Glutamatergic neuron (in vitro differentiated cells): ENCODE measurements around the gene ZHX3. TPM values are rescaled to one million over a fixed set of nuclear protein-coding genes. Genes with fewer than 3 reads are reported as not detected.

Source experiments
- DNase-seq: peaks from one replicate; pipeline ENCODE4 v3.0.0; 2022
- H3K27ac Mint-ChIP-seq: one replicate; pipeline ENCODE4 v1.8.0; 2020; ENCODE audit warnings: mild to moderate bottlenecking, mixed read lengths, inconsistent platforms; ENCODE audit not compliant: unreplicated experiment
- H3K27me3 Mint-ChIP-seq: one replicate; pipeline ENCODE4 v1.8.0; 2020; ENCODE audit warnings: mild to moderate bottlenecking, moderate library complexity, mixed read lengths, inconsistent platforms; ENCODE audit not compliant: unreplicated experiment
- H3K36me3 Mint-ChIP-seq: one replicate; pipeline ENCODE4 v1.8.0; 2020; ENCODE audit warnings: mild to moderate bottlenecking, mixed read lengths, inconsistent platforms; ENCODE audit not compliant: unreplicated experiment
- H3K4me1 Mint-ChIP-seq: one replicate; pipeline ENCODE4 v1.8.0; 2020; ENCODE audit warnings: mild to moderate bottlenecking, low read depth, mixed read lengths, inconsistent platforms; ENCODE audit not compliant: unreplicated experiment
- H3K4me3 Mint-ChIP-seq: one replicate; pipeline ENCODE4 v1.8.0; 2020; ENCODE audit warnings: mild to moderate bottlenecking, mixed read lengths, inconsistent platforms; ENCODE audit not compliant: unreplicated experiment
- H3K9me3 Mint-ChIP-seq: one replicate; pipeline ENCODE4 v1.8.0; 2020; ENCODE audit warnings: mild to moderate bottlenecking, moderate library complexity, mixed read lengths, inconsistent platforms; ENCODE audit not compliant: unreplicated experiment
- total RNA-seq: library from RNA; stranded (reverse); fragmentation: NEBNext Ultra II Directional; extraction: Animal tissue kit (Norgen Biotek cat#: 25700); gene quantifications from one replicate; pipeline ENCODE4 v1.2.1, GENCODE V29; 2021; ENCODE audit not compliant: unreplicated experiment
- TF ChIP-seq, protein P1 (sequence below): fragments of 200-600 bp; sonication (generic); IDR thresholded peaks from one replicate; pipeline ENCODE4 v1.5.0; 2021; ENCODE audit not compliant: partially characterized antibody, unreplicated experiment

ZHX3 gene
- total RNA-seq, 1 donor from 2014 or later = 40.5 TPM

DNA sequence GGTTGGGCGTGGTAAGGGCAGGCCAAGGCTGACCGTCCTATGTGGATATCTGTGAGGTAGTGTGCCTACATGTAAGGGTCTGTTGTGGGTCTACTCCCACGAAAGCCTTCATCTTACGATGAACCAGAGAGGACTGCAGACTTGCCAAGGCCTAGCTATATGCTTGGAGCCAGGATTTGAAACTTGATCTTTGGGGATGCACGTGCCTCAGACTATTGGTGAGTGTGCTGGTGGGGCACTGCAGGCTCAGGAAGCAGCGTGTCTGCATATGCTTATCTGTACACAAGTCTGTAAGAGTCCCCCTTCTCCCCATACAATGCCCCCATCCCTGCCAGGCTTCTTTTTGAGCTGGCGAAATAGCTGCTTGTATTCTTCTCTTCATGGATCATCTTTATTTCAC is 162.3 kb downstream of the ZHX3 start:
- Mint-ChIP-seq H3K36me3 (peaks cover 11% of the 10 kb centered on the region), H3K4me3 (no peak overlapping the region), H3K27me3 (peaks cover 19% of the 10 kb centered on the region), H3K4me1 (peaks cover 47% of the 10 kb centered on the region), H3K9me3 (peaks cover 5% of the 10 kb centered on the region), H3K27ac (peak overlapping the region; percentile 43)
- no peak for DNase-seq
- TF ChIP-seq, protein P1, sequence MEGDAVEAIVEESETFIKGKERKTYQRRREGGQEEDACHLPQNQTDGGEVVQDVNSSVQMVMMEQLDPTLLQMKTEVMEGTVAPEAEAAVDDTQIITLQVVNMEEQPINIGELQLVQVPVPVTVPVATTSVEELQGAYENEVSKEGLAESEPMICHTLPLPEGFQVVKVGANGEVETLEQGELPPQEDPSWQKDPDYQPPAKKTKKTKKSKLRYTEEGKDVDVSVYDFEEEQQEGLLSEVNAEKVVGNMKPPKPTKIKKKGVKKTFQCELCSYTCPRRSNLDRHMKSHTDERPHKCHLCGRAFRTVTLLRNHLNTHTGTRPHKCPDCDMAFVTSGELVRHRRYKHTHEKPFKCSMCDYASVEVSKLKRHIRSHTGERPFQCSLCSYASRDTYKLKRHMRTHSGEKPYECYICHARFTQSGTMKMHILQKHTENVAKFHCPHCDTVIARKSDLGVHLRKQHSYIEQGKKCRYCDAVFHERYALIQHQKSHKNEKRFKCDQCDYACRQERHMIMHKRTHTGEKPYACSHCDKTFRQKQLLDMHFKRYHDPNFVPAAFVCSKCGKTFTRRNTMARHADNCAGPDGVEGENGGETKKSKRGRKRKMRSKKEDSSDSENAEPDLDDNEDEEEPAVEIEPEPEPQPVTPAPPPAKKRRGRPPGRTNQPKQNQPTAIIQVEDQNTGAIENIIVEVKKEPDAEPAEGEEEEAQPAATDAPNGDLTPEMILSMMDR = no peak

DNA sequence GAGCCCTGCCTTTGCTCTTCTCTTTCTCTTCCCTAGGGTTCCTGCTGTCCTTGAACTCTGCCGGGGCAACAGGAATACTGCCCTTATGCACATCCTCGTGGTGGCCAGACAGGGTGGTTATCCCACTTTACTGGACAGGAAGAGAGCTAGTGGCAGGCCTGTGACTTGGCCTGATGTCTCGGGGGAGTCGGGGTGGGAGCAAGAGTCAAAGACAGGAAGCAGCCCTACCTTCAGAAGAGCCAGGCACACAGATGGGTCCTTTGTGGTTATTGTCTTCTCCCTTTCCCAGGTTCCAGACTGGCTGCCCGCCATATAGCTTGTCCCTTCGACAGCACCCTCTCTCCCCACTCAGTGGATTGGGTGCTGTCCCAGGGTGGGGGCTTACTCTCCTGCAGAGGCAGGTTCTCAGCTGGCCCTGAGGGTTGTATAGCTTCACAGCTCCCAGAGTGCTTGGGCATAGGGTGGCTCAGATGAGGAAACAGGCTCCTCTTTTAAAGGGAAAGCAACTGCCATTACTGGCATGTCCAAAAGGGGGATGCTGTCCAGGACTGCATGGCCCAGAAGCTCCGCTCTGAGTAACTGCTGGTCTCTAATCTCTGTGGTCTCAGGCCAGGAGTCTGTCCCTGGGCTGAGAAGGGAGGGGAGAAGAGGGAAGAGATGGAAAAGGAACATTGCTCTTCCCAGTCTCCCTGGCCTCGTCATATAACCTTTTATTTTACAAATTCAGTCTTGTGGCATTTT is 162.9 kb downstream of the ZHX3 start:
- peak overlapping the region; percentile 67 for H3K4me3 Mint-ChIP-seq
- H3K27ac Mint-ChIP-seq = peak overlapping the region; percentile 69

DNA sequence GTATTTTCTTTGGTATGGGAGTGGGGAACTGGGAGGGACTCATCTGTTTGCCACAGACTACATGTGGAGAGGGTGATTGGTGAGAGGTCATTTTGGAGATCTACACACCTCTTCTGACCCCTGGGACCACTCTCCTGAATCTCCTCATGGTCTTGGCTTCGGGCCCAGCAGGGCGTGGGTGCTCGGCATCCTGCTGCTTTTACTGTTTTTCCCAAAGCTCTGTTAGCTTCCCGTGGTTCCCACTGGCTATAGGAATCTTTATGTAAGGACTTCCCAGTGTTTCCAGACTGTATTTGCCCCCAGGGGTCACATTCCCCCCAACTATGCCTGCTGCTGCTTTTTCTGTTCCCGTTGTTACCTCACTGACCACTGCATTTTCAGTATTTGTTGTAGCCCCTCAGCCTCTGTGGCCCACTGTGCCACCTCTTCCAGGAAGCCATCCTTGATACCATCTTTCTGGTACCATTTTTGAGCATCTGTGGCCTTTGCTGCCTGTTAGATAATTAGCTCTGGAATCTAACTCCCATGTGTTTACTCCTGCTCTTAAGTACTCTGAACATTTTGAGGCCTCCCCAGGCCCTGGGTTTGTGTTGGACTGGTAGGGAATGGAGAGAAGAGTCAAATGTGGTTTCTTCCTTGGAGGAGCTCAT is 165.3 kb downstream of the ZHX3 start:
- peak overlapping the region; percentile 8 for H3K4me3 Mint-ChIP-seq
- H3K27ac Mint-ChIP-seq = peak overlapping the region; percentile 63
- TF ChIP-seq, protein P1 = no peak
- peaks cover 20% of the 10 kb centered on the region for H3K27me3 Mint-ChIP-seq
- H3K36me3 Mint-ChIP-seq = peaks cover 12% of the 10 kb centered on the region
- H3K9me3 Mint-ChIP-seq = peaks cover 10% of the 10 kb centered on the region
- H3K4me1 Mint-ChIP-seq = peaks cover 45% of the 10 kb centered on the region
- DNase-seq = no peak

More for the DNA sequence above, 162.9 kb downstream of the ZHX3 start:
- no peak for DNase-seq
- Mint-ChIP-seq H3K4me1 (peaks cover 48% of the 10 kb centered on the region), H3K36me3 (peaks cover 9% of the 10 kb centered on the region), H3K9me3 (peaks cover 7% of the 10 kb centered on the region), H3K27me3 (peaks cover 19% of the 10 kb centered on the region)
- TF ChIP-seq, protein P1 = no peak

DNA sequence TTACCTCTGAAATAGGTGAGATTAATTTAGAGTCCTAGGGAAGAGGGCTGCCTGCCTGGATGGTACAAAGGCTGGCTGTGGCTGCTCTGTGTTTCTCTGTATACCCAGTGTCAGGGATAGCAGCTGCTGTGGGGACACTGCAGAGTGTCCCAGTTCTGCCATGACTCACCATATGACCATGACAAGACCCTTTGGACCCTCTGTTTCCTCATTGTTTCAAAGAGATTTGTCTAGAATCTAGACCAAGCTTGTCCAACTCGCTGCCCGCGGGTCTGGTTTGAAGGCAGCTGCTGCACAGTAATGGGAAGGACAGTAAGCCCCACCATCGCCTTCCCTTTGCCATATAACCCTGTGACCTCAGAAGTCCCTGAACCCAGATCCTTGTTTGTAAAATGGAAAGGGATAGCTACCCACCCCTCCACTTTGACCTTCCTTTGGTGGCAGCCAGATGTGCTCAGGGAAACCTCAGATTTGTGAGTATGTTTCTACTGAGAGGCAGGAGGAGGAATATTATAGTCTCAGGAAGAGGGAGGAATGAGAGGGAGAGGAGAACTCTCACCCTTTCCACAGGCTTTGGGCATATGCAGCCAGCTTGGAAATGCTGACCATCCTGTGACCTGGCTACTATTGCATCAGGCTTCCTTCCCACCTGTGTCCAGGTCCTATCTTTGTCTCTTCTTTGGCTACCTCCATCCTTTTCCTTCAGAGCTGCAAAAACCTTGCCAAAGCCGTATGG is 166.2 kb downstream of the ZHX3 start:
- H3K27me3 Mint-ChIP-seq = peaks cover 24% of the 10 kb centered on the region
- peaks cover 12% of the 10 kb centered on the region for H3K36me3 Mint-ChIP-seq
- H3K4me3 Mint-ChIP-seq = peak overlapping the region; percentile 82
- DNase-seq = no peak
- peaks cover 45% of the 10 kb centered on the region for H3K4me1 Mint-ChIP-seq
- TF ChIP-seq, protein P1 = no peak
- H3K9me3 Mint-ChIP-seq = peaks cover 11% of the 10 kb centered on the region
- H3K27ac Mint-ChIP-seq = peak overlapping the region; percentile 95
